ENCODE measurements around the gene PJA2.

GRCh38 chr5:109373932-109374331, 35.8 kb downstream of the PJA2 start:
- TF ChIP-seq NR2C2 (CRISPR knock-in tag; IDR thresholded peaks at IDR 0.05) = no peak
- no peak for TF ChIP-seq CTCF (IDR thresholded peaks at IDR 0.05)
- TF ChIP-seq CDX4 (CRISPR knock-in tag; IDR thresholded peaks at IDR 0.05; ENCODE audit: borderline replicate concordance) = no peak
- no peak for TF ChIP-seq HMGXB4 (CRISPR knock-in tag; IDR thresholded peaks at IDR 0.05)
- no peak for TF ChIP-seq ATF3 (CRISPR knock-in tag; conservative IDR thresholded peaks at IDR 0.05)
- no peak for TF ChIP-seq MAX (CRISPR knock-in tag; IDR thresholded peaks at IDR 0.05)
- no peak for TF ChIP-seq TEAD1 (CRISPR knock-in tag; IDR thresholded peaks at IDR 0.05)
- TF ChIP-seq ZNF263 (CRISPR knock-in tag; IDR thresholded peaks at IDR 0.05; ENCODE audit: low read depth) = no peak
- TF ChIP-seq ELF4 (CRISPR knock-in tag; IDR thresholded peaks at IDR 0.05; ENCODE audit: low read depth) = no peak
- TF ChIP-seq ZNF512 (CRISPR knock-in tag; IDR thresholded peaks at IDR 0.05; ENCODE audit: borderline replicate concordance) = no peak
